GM10847 (cell line): ENCODE results near the gene PLA2G4A.

Experiments
- POLR2A ChIP-seq: IDR thresholded peaks from 2 replicates; pipeline ENCODE4 v1.6.1; 2011; ENCODE audit not compliant: insufficient read length; ENCODE audit errors: extremely low read depth

PLA2G4A gene

DNA sequence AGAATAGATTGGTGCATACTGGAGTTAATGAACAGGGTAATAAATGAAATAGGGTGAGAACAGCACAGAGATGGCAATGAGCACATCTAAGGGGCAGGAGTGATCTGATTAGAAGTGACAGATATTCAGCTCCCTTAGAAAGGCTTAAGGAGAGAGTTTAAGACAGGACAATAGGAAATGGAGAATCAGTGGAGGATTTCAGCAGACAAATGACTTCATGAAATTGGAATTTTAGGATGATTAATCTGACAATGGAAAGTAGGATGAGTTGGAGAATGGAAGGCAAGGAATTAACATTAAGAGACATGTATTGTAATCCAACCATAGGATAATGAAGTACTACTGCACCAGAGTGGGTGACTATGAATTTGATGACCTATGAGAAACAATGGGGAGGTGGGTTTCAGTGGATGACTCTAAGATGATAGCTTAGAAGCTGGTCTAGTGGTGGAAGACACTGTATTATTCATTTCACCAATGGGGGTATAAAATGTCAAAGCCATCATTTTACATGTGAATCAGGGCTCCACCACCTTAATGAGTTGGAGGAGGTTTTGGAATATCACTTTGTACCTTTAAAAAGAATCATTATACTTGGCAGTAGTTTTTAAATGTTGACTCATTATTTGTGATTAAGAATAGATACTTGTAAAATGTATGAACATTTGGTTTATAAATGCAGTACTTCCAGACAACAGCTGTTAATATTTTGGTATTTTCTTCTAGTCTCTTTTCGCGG is 139.1 kb downstream of the PLA2G4A start:
- no peak for TF ChIP-seq POLR2A

GRCh38 chr1:186974774-186975181 is 146.0 kb downstream of the PLA2G4A start:
- no peak for TF ChIP-seq POLR2A

- no peak for TF ChIP-seq POLR2A
Observed at GRCh38 chr1:186975220-186975619, 146.5 kb downstream of the PLA2G4A start.

DNA sequence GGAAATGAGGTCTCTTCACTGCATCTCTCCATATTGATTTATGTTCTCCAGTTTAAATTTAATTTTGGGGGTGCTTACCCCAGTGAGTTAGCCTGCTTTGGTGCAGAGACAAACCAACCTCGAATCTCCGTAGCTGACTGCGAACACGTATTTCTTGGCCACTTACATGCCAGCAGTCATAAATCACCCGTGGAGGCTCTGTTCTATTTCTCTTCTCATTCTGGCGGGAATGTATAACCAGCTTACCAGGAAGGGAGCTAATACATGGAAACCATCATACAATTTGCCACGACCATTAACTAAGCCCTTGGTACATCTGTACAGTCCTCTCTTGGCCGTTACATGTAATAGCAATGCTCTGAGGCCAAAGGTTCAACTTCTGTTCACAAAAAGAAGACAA is 148.0 kb downstream of the PLA2G4A start:
- no peak for TF ChIP-seq POLR2A

GRCh38 chr1:186977266-186977957 is 148.7 kb downstream of the PLA2G4A start:
- TF ChIP-seq POLR2A, result no peak

GRCh38 chr1:186978596-186979556 is 150.1 kb downstream of the PLA2G4A start:
- no peak for TF ChIP-seq POLR2A

DNA sequence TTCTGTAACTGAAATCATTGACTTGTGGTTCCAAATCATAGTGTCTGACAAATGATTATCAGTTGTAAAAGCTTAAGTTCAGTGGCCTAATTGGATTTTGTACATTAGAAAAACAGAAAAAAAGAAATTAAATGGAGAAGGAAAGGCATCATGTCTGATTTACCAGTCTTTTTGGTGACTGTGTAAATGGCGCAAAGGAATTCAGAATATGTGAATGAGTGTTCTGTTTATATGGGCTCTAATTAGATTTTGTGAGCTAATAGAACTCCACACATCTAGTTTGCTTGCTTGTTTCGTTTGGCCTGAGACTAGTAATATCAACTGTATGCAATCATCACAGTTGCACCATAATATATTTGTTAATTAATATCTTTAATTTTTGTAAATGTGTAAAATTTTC is 151.7 kb downstream of the PLA2G4A start:
- TF ChIP-seq POLR2A, result no peak

DNA sequence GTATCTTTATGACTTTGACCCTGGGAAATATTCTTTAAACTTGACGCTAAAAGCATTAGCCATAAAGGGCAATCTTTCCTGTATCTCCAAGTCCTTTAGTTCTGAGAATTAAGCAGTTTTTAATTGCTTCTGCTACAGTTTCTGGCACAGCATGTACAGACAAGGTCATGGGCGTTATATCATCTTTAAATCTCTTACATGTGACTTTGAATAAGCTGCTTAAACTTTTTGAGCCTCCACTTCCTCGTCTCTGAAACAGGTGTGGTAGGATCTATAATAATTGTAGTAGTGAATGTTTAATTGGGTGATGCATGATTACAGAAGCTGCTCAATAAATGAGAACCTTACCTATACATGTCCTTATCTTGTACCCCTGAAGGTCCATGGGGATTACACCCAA is 153.4 kb downstream of the PLA2G4A start:
- TF ChIP-seq POLR2A, result no peak

DNA sequence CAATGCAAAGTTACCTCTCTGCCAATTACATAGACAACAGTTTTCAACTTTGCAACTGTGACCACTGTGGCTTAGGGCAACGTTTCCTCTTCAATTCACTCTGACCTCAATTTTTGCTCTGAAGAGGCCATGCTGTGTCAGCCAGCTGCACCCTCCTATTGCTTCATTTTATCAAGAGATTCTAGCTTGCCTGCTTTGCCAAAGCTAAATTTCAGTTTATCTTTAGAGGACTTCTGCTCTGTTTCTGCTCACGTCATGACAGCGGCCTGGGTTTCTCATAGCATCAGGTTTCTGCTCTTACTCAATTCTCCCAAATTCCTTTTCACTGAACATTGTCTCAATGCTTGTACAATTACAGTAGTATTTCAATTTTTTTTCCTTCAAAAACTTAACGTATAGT is 154.6 kb downstream of the PLA2G4A start:
- no peak for TF ChIP-seq POLR2A

GRCh38 chr1:186984959-186985358 is 156.2 kb downstream of the PLA2G4A start:
- no peak for TF ChIP-seq POLR2A

DNA sequence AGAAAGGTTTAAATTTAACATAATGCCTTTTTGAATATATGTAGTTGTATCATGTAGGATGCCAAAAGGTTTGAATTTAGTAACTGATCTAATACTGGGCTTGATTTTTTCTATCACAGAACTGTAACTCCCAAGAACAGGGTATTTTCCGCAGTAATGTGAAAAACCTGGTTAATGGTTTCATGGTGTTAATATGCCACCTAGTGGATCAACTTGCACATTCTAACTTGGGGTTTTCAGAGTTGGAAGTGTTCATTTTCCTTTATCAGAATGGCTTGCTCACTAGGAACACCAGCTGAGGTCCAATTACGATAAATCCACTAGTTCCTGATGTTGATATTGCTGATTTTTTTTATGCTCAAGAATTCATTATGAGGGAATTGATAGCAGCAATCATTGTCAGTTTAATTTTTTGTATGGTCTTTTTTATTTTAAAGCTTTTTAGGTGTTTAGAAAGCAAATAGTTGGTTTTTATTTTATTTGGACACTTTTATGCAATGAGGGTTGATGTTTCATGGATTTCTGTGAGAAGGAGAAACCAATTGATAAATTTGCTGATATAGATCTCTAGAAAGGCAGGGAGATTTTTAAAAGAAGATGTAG is 157.2 kb downstream of the PLA2G4A start:
- no peak for TF ChIP-seq POLR2A

GRCh38 chr1:186987065-186987464 is 158.3 kb downstream of the PLA2G4A start:
- TF ChIP-seq POLR2A, result no peak

DNA sequence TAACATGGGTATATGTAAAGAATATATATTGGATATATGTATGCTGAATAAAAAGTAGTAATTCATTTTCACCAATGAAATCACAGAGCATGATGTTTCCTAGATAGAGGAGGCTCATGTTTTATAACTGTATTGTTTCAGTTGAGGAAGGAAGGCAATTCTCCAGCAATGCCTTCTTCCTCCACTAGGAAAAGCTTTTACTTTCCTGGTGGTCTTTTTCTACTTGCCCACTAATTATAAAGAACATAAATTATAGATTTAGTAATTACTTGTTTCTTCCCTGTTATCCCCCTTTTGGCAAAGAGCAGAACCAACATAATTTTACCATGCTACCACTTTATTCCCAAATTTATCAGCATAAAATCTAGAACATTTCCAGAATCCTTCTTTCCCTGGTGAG is 159.0 kb downstream of the PLA2G4A start:
- TF ChIP-seq POLR2A, result no peak

DNA sequence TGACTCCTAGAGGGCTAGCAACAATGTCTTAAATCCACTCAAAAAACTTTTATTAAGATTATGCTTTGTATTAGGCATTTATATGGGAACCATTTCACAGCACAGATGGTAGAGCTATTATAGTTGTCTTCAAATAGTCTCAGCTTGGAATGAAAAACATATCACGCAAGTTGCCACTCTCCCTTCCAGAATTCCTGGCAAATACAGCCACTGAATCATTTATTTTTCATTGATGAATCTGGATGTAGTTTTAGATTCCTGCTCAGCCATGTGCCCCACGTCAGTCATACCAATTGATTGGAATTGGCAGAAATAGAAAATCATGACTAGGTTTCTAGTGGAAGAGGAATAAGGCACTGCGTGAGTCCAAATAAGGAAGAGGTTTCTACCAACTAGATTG is 165.2 kb downstream of the PLA2G4A start:
- no peak for TF ChIP-seq POLR2A

DNA sequence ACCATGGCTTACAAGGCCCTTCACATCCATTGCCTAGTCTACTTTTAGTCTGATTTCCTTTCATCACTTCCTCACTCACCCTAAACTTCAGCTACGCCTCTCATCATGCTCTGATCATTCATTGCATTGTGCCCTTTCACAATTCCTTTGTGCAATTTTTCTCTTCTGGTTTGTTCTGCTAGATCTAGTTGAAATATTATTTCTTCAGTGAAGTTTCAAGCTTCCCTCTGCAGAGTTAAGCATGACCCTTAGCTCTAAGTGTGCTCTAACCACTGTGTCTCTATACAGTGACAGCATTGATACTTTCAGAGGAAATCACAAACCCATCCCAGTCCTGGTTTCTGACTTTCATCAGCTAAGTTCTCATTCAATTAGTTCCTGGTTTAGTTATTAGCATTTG is 166.1 kb downstream of the PLA2G4A start:
- no peak for TF ChIP-seq POLR2A
